NCI-H2227 treated with DMSO at 0.1 percent for 48 hours (cell line): Measurements from ENCODE around the gene CACNA1E.
"Not testable (repeated sequence)": the region's sequence is repeated elsewhere in the genome, so short reads cannot be mapped to it uniquely, and the experiment has no call there.

Source experiments
- DNase-seq: peaks from one replicate; lab custom pipeline; 2025; lab: John Stamatoyannopoulos, UW

The CACNA1E gene

GRCh38 chr1:181517181-181517875, 34.0 kb downstream of the CACNA1E start:
- no peak for DNase-seq

DNA sequence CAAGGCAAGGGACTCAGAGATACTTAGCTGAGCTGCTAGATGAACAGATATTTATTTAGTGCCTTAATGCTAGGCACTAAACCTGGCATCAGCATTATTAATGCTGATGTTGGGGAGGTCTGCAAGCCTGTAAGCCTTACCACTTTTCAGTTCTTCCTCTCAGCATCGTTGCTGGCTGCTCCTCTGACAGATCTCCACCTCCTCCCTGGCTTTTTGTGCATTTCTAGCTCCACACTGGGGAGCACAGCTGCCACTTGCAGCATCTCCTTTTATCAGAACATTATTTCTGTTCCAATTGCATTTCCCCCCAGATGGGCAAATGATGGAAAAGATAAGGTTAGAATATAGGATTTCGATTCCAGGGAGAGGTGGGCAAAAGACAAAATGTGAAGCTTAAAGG, 34.8 kb downstream of the CACNA1E start:
- DNase-seq, result no peak

DNA sequence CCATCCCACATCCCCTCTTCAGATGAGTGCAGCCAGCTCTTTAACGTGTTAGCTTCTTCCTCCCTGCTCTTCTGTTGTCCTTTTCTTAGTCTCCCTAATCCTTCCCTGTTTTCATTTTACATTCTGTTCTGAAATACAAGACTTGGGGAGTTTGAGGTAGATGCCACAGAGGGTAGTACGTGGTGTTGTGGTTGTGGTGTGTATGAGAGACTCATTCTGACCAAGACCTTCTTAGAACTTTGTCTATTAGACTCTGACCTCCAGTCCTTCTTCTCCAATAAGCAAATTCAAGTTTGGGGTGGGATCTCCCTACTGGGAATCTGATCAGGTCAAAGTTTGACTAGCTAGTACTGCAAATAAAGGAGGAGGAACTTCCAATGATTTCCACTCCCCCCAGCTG, 39.5 kb downstream of the CACNA1E start:
- no peak for DNase-seq

GRCh38 chr1:181525104-181525721, 41.9 kb downstream of the CACNA1E start:
- peak; percentile 3 for DNase-seq

DNA sequence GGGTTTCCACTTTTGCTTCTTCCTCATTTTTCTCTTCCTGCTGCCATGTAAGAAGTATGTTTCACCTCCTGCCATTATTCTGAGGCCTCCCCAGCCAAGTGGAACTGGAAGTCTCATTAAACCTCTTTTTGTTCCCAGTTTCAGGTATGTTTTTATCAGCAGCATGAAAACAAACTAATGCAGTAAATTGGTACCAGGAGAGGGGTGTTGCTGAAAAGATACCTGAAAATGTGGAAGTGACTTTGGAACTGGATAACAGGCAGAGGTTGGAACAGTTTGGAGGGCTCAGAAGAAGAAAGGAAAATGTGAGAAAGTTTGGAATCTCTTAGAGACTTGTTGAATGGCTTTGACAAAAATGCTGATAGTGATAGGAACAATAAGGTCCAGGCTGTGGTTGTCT, 44.9 kb downstream of the CACNA1E start:
- not testable (repeated sequence) for DNase-seq

- no peak for DNase-seq
Measured at GRCh38 chr1:181531441-181531840, 48.1 kb downstream of the CACNA1E start.

DNA sequence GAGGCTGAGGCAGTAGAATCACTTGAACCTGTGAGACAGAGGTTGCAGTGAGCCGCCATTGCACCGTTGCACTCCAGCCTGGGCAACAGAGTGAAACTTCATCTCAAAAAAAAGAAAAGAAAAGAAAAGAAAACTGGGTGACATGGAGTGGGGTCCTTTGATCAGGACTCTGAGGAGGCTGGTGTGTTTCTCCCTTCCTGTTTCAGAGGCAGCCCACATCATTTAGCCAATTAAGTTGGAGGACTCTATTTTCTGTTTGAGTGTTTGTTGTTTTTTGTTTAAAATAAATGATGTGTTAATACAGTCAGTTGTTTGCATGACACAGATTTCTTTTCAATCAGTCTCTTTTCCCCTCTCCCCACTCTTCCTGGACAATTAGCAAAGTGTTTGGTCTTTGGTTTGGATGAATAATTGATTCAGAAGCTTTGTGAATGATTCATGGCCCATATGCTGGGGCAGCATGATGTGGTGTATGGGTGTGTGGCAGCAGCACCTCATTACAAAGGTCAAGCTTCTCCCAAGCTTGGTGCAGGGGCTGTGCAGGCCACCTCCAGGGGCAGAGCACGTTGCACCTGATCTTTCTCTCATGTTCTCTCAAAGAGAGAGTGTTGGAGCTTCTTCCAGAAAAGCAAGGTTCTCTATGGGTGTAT, 48.8 kb downstream of the CACNA1E start:
- DNase-seq, result no peak

DNA sequence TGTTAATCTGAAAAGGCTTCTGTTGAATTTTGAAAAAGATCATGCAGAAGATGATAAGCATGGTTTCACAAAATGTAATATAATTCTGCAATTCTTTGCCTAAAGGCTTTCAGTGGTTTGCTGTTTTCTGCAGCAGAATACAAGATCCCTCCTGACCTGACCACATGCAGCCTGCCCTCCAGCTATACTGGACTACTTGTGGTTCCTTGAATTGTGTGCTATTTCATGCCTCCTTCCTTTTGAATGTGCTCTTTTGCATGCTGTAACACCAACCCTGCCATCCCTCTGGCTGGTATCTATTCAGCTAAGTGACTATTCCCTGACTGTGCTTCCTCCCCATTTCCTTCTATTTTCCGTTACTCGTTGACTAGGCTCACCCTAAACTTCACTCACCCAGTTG, 55.5 kb downstream of the CACNA1E start:
- no peak for DNase-seq

DNA sequence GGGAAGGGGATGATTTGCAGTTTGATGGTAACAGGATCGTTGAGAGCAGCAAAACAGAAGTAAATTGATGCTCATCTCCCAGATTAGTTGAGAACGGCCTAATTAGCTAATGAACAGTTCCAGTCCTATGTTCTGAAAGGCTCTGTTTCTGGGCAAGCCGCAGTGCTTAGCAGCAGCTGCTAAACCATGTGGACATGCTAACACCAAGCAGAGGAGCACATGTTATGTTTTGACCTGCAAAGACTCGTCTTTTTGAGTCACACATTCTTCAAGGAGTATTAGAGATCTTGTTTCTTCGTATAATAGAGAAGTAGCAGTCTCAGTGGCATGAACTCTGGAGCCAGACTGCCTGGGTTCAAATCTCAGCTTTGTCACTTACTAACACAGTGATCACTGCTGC, 58.1 kb downstream of the CACNA1E start:
- no peak for DNase-seq

DNA sequence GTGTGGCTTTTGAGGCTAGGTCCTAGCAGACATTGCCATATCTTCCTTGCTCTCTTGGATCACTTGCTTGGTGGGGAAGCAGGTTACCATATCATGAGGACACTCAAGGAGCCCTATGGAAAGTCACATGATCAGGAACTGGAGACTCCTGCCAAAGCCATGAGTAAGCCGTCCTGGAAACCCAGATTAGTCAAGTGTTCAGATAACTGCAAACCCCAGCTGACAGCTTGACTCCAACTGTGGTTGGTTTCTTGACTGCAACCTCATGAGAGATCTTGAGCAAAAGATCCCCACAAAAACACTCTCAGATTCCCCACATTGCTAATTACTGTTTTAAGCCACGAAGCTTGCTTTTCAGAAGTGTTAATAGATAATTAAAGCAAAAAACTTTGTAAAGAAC, 58.6 kb downstream of the CACNA1E start:
- no peak for DNase-seq

GRCh38 chr1:181542406-181542805, 59.1 kb downstream of the CACNA1E start:
- DNase-seq, result not testable (repeated sequence)

DNA sequence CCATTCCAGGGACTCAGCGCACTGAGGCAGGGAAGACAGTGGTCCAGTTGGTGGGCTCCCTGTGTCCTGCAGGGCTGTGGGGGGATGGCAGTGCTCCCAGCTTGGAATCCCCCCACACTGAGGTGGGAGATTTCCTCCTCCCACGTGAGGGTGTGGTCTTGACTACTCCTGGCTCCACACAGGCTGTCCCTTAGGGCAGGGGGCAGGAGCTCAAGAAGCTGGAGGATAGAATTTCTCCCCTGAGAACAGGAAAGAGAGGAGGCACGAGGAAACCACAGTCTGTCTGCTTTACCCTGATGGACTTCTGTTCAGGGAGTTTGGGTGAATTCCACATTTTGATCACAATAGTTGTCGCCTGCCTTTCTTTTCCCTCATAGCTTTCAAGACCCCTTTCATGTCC, 62.1 kb downstream of the CACNA1E start:
- no peak for DNase-seq

- no peak for DNase-seq
Measured at GRCh38 chr1:181548497-181548896, 65.2 kb downstream of the CACNA1E start.

- DNase-seq, result peak; percentile 80
Measured at GRCh38 chr1:181551249-181551648, 67.9 kb downstream of the CACNA1E start.

GRCh38 chr1:181551754-181552153, 68.4 kb downstream of the CACNA1E start:
- DNase-seq, result no peak

GRCh38 chr1:181554465-181554864, 71.1 kb downstream of the CACNA1E start:
- DNase-seq, result no peak

GRCh38 chr1:181556631-181557030, 73.3 kb downstream of the CACNA1E start:
- DNase-seq, result no peak

GRCh38 chr1:181557313-181557712, 74.0 kb downstream of the CACNA1E start:
- no peak for DNase-seq

GRCh38 chr1:181558416-181558815, 75.1 kb downstream of the CACNA1E start:
- no peak for DNase-seq

- no peak for DNase-seq
Measured at GRCh38 chr1:181559142-181559541, 75.8 kb downstream of the CACNA1E start.

DNA sequence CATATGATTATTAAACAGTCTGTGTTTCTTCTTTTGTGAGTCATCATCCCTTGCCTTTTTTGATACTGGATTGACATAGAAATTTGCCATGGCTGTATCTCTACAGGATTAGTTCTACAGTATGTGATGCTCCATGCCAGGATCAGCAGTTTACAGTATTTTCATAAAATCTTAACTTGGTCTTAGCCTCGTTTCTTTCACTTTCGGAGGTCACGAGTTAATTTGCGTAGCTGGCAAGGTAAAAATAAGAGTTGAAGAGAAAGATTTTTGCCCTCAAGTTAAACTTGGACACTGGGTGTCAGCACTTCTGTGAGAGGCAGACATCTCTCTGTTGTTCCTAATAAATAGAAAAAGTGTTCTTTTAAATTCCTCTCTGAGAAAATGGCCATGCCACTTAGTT, 79.1 kb downstream of the CACNA1E start:
- DNase-seq, result no peak

- DNase-seq, result no peak
Measured at GRCh38 chr1:181568736-181569135, 85.4 kb downstream of the CACNA1E start.

- no peak for DNase-seq
Measured at GRCh38 chr1:181577475-181577874, 94.2 kb downstream of the CACNA1E start.
